ENCODE measurements around the gene SEMA3E.
A peak's percentile ranks its signal among the peaks of the same experiment; 100 is the strongest.
"Not testable (repeated sequence)": the region's sequence is repeated elsewhere in the genome, so short reads cannot be mapped to it uniquely, and the experiment has no call there.

Gene SEMA3E

GRCh38 chr7:83681200-83681778, 32.4 kb upstream of the SEMA3E start:
- no peak for FAIRE-seq

GRCh38 chr7:83677180-83677866, 28.4 kb upstream of the SEMA3E start:
- TF ChIP-seq POU2F2 (IDR thresholded peaks at IDR 0.05; ENCODE audit: low read depth, low read length) (no peak), PAX5 (IDR thresholded peaks at IDR 0.05; ENCODE audit: insufficient read depth, low read length, severe bottlenecking) (no peak)
- DNase-seq (ENCODE audit: insufficient read length, low spot score) (no peak), FAIRE-seq (no peak)

More at GRCh38 chr7:83681200-83681778, 32.4 kb upstream of the SEMA3E start:
- TF ChIP-seq PAX5 (IDR thresholded peaks at IDR 0.05; ENCODE audit: insufficient read depth, low read length, severe bottlenecking) (no peak), SPI1 (IDR thresholded peaks at IDR 0.05; ENCODE audit: low read depth, low read length) (no peak), TAF1 (IDR thresholded peaks at IDR 0.05; ENCODE audit: low read depth, low read length) (no peak), POLR2AphosphoS5 (IDR thresholded peaks at IDR 0.05; ENCODE audit: low read depth, low read length) (no peak)
- DNase-seq (ENCODE audit: insufficient read length, low spot score) = no peak

GRCh38 chr7:83673291-83673690, 24.4 kb upstream of the SEMA3E start:
- FAIRE-seq = not testable (repeated sequence)

GRCh38 chr7:83672157-83672556, 23.2 kb upstream of the SEMA3E start:
- TF ChIP-seq POLR2A (IDR thresholded peaks at IDR 0.05; ENCODE audit: low read depth, low read length) (no peak), POLR2AphosphoS5 (IDR thresholded peaks at IDR 0.05; ENCODE audit: low read depth, low read length) (no peak), PAX5 (IDR thresholded peaks at IDR 0.05; ENCODE audit: insufficient read depth, low read length, severe bottlenecking) (no peak), POU2F2 (IDR thresholded peaks at IDR 0.05; ENCODE audit: low read depth, low read length) (no peak), SPI1 (IDR thresholded peaks at IDR 0.05; ENCODE audit: low read depth, low read length) (no peak), TAF1 (IDR thresholded peaks at IDR 0.05; ENCODE audit: low read depth, low read length) (no peak)
- no peak for DNase-seq (ENCODE audit: insufficient read length, low spot score)
- no peak for FAIRE-seq

More at GRCh38 chr7:83673291-83673690, 24.4 kb upstream of the SEMA3E start:
- not testable (repeated sequence) for DNase-seq (ENCODE audit: insufficient read length, low spot score)

- no peak for DNase-seq (ENCODE audit: insufficient read length, low spot score)
- TF ChIP-seq POLR2AphosphoS5 (IDR thresholded peaks at IDR 0.05; ENCODE audit: low read depth, low read length) (no peak), TAF1 (IDR thresholded peaks at IDR 0.05; ENCODE audit: low read depth, low read length) (no peak), POLR2A (IDR thresholded peaks at IDR 0.05; ENCODE audit: low read depth, low read length) (no peak)
- FAIRE-seq = no peak
Measured at GRCh38 chr7:83663131-83663530, 14.2 kb upstream of the SEMA3E start.

GRCh38 chr7:83658126-83658525, 9.2 kb upstream of the SEMA3E start:
- no peak for TF ChIP-seq POLR2AphosphoS5 (IDR thresholded peaks at IDR 0.05; ENCODE audit: low read depth, low read length)
- no peak for TF ChIP-seq PAX5 (IDR thresholded peaks at IDR 0.05; ENCODE audit: insufficient read depth, low read length, severe bottlenecking)
- TF ChIP-seq SPI1 (IDR thresholded peaks at IDR 0.05; ENCODE audit: low read depth, low read length) = no peak
- no peak for TF ChIP-seq TAF1 (IDR thresholded peaks at IDR 0.05; ENCODE audit: low read depth, low read length)
- DNase-seq (ENCODE audit: insufficient read length, low spot score) = no peak
- no peak for FAIRE-seq

GRCh38 chr7:83655951-83656556, 7.1 kb upstream of the SEMA3E start:
- DNase-seq (ENCODE audit: insufficient read length, low spot score) = no peak
- TF ChIP-seq POLR2A (IDR thresholded peaks at IDR 0.05; ENCODE audit: low read depth, low read length) = no peak
- TF ChIP-seq SPI1 (IDR thresholded peaks at IDR 0.05; ENCODE audit: low read depth, low read length) = no peak
- TF ChIP-seq TAF1 (IDR thresholded peaks at IDR 0.05; ENCODE audit: low read depth, low read length) = no peak
- no peak for TF ChIP-seq POLR2AphosphoS5 (IDR thresholded peaks at IDR 0.05; ENCODE audit: low read depth, low read length)
- no peak for TF ChIP-seq POU2F2 (IDR thresholded peaks at IDR 0.05; ENCODE audit: low read depth, low read length)
- TF ChIP-seq PAX5 (IDR thresholded peaks at IDR 0.05; ENCODE audit: insufficient read depth, low read length, severe bottlenecking) = no peak
- peak; percentile 79 for FAIRE-seq

- DNase-seq (ENCODE audit: insufficient read length, low spot score) (no peak), FAIRE-seq (no peak)
- TF ChIP-seq POLR2AphosphoS5 (IDR thresholded peaks at IDR 0.05; ENCODE audit: low read depth, low read length) (no peak), POLR2A (IDR thresholded peaks at IDR 0.05; ENCODE audit: low read depth, low read length) (no peak), PAX5 (IDR thresholded peaks at IDR 0.05; ENCODE audit: insufficient read depth, low read length, severe bottlenecking) (no peak), TAF1 (IDR thresholded peaks at IDR 0.05; ENCODE audit: low read depth, low read length) (no peak), POU2F2 (IDR thresholded peaks at IDR 0.05; ENCODE audit: low read depth, low read length) (no peak), SPI1 (IDR thresholded peaks at IDR 0.05; ENCODE audit: low read depth, low read length) (no peak)
Measured at GRCh38 chr7:83652481-83652880, 3.5 kb upstream of the SEMA3E start.

GRCh38 chr7:83649701-83650100, 762 bp upstream of the SEMA3E start:
- DNase-seq (ENCODE audit: insufficient read length, low spot score) (no peak), FAIRE-seq (no peak)
- TF ChIP-seq SPI1 (IDR thresholded peaks at IDR 0.05; ENCODE audit: low read depth, low read length) (no peak), POLR2AphosphoS5 (IDR thresholded peaks at IDR 0.05; ENCODE audit: low read depth, low read length) (no peak), PAX5 (IDR thresholded peaks at IDR 0.05; ENCODE audit: insufficient read depth, low read length, severe bottlenecking) (no peak), POU2F2 (IDR thresholded peaks at IDR 0.05; ENCODE audit: low read depth, low read length) (no peak), TAF1 (IDR thresholded peaks at IDR 0.05; ENCODE audit: low read depth, low read length) (no peak), POLR2A (IDR thresholded peaks at IDR 0.05; ENCODE audit: low read depth, low read length) (no peak)

GRCh38 chr7:83646027-83646426, 2.9 kb downstream of the SEMA3E start:
- no peak for TF ChIP-seq PAX5 (IDR thresholded peaks at IDR 0.05; ENCODE audit: insufficient read depth, low read length, severe bottlenecking)
- TF ChIP-seq POU2F2 (IDR thresholded peaks at IDR 0.05; ENCODE audit: low read depth, low read length) = no peak
- no peak for TF ChIP-seq SPI1 (IDR thresholded peaks at IDR 0.05; ENCODE audit: low read depth, low read length)
- TF ChIP-seq TAF1 (IDR thresholded peaks at IDR 0.05; ENCODE audit: low read depth, low read length) = no peak
- TF ChIP-seq POLR2A (IDR thresholded peaks at IDR 0.05; ENCODE audit: low read depth, low read length) = no peak
- TF ChIP-seq POLR2AphosphoS5 (IDR thresholded peaks at IDR 0.05; ENCODE audit: low read depth, low read length) = no peak
- no peak for DNase-seq (ENCODE audit: insufficient read length, low spot score)
- no peak for FAIRE-seq

All from GM12891 (cell line).